Pancreas (tissue), 10 donors: ENCODE measurements around the gene SCAF1. TPM values are rescaled to one million over a fixed set of nuclear protein-coding genes. Genes with fewer than 3 reads are reported as not detected.

Experiments used
- ATAC-seq, 4 donors: fragments of 200-7000 bp; cut with Tn5 transposase; one replicate each; pipeline versions ENCODE4 v1.8.0 to v1.9.1; 2020; ENCODE audit warnings: mild to moderate bottlenecking in 4 of 4, moderate library complexity in 4 of 4
- DNase-seq, 6 donors: peaks; one replicate each; pipeline ENCODE4 v3.0.0-alpha.2; 2020
- FAIRE-seq: peaks from 2 replicates; lab custom pipeline; 2012; peaks lifted over from hg19 to GRCh38; lab: Jason Lieb, UNC
- H3K27ac ChIP-seq, 4 donors: fragments of 200-600 bp; sonication (generic); 1 replicate in 3 of 4; 2 replicates in 1 of 4; pipeline versions ENCODE4 v1.5.0 to v1.8.0; 2020
- H3K27me3 ChIP-seq, 4 donors: fragments of 200-600 bp; one replicate each; pipeline ENCODE4 v1.8.0; 2021
- H3K36me3 ChIP-seq, 3 donors: fragments of 200-600 bp; sonication (generic) in 1 of 3; one replicate each; pipeline versions ENCODE4 v1.5.0 to v1.8.0; 2020 to 2021
- H3K4me1 ChIP-seq, 3 donors: fragments of 200-600 bp; one replicate each; pipeline ENCODE4 v1.8.0; 2021
- H3K4me3 ChIP-seq, 4 donors: fragments of 200-600 bp; sonication (generic) in 2 of 4; one replicate each; pipeline versions ENCODE4 v1.5.0 to v1.8.0; 2020 to 2021
- H3K9me3 ChIP-seq, 4 donors: fragments of 200-600 bp; one replicate each; pipeline ENCODE4 v1.8.0; 2021
- WGBS, 2 donors: extraction: QIAGEN DNeasy Blood & Tissue Kit; methylation state at CpG; one replicate each; pipeline ENCODE4 v1.1.7; 2013; 5-methylcytosine and 5-hydroxymethylcytosine counted together
- intact Hi-C, 3 donors: fragments of 100-400 bp; cut with DNase I; formaldehyde crosslinking; loops; one replicate each; pipeline versions ENCODE4 v1.11.1 to v1.14.2; 2022
- polyA plus RNA-seq, 2 donors: library from polyadenylated mRNA; stranded (reverse); fragments of 200-250 nt; gene quantifications; one replicate each; pipeline ENCODE4 v1.2.3, GENCODE V29; 2013
- total RNA-seq, 6 donors: library from RNA; stranded (reverse); fragmentation: NEBNext Ultra II Directional in 4 of 6; extraction: Animal tissue kit (Norgen Biotek cat#: 25700) in 4 of 6; gene quantifications; one replicate each; pipeline versions ENCODE4 v1.2.1 to v1.2.4, GENCODE V29; 2021 to 2023
- TF ChIP-seq, protein P1 (sequence below), 4 donors: fragments of 200-600 bp; sonication (generic) in 3 of 4; IDR thresholded peaks; one replicate each; pipeline versions ENCODE4 v1.5.0 to v1.8.0; 2021; ENCODE audit warnings: antibody characterized with exemption in 4 of 4
- donor health status: healthy with polysubstance abuse.
- donor health status: DM: no; HTN: no; CAD: no; lungs with moderate emphysema.
- donor health status: DM: no; HTN: no; CAD: no.
- donor health status: control.
- donor health status: control.
- donor health status: Bipolar disorder and iron deficiency.
- donor health status: DM: yes; HTN: yes; CAD: no.
- donor health status: DM: no; HTN: no; CAD: no.
- donor health status: DM: no; HTN: no; CAD: no.
- donor health status: DM: yes; HTN: yes; CAD: no.

The SCAF1 gene
- total and polyA plus RNA-seq, 8 donors: 17.3 to 34.8 (median 28.3) TPM

DNA sequence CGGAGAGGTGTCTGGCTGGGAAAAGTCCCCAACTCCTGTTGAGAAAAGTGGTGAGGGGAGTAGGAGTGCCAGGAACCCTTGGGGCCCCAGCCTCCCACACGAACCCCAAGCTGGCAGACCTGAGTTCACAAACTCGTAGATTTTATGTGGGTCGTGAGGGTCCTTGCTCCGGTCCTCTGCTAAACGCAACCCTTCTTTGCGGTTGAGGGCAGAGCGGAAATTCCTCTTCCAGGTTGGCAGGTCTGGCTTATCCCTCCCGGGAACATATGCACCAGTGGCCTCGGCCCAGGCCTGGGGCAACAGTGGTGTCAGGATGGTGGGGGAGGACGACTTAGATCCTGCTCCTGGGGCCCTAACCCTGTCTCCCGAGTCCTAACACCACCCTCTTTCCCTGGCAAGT is 21.2 kb downstream of the SCAF1 start:
- intact Hi-C loops: no loop called here
- Histone ChIP-seq H3K4me3 (no peak overlapping the region), H3K36me3 (peaks cover 0 to 16% (median 11%) of the 10 kb centered on the region in 3 donors), H3K4me1 (peaks cover 0 to 7% (median 5%) of the 10 kb centered on the region in 3 donors), H3K9me3 (no peaks in the 10 kb centered on the region), H3K27ac (no peak overlapping the region), H3K27me3 (no peaks in the 10 kb centered on the region)
- DNase-seq (peak in 1 of 6 donors; percentile 53), ATAC-seq (no peak), FAIRE-seq (no peak)
- WGBS, 2 donors: 86 to 87% methylated on average over 12 of the region's 12 CpGs
- TF ChIP-seq, protein P1, sequence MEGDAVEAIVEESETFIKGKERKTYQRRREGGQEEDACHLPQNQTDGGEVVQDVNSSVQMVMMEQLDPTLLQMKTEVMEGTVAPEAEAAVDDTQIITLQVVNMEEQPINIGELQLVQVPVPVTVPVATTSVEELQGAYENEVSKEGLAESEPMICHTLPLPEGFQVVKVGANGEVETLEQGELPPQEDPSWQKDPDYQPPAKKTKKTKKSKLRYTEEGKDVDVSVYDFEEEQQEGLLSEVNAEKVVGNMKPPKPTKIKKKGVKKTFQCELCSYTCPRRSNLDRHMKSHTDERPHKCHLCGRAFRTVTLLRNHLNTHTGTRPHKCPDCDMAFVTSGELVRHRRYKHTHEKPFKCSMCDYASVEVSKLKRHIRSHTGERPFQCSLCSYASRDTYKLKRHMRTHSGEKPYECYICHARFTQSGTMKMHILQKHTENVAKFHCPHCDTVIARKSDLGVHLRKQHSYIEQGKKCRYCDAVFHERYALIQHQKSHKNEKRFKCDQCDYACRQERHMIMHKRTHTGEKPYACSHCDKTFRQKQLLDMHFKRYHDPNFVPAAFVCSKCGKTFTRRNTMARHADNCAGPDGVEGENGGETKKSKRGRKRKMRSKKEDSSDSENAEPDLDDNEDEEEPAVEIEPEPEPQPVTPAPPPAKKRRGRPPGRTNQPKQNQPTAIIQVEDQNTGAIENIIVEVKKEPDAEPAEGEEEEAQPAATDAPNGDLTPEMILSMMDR (IDR thresholded peaks at IDR 0.05): no peak

DNA sequence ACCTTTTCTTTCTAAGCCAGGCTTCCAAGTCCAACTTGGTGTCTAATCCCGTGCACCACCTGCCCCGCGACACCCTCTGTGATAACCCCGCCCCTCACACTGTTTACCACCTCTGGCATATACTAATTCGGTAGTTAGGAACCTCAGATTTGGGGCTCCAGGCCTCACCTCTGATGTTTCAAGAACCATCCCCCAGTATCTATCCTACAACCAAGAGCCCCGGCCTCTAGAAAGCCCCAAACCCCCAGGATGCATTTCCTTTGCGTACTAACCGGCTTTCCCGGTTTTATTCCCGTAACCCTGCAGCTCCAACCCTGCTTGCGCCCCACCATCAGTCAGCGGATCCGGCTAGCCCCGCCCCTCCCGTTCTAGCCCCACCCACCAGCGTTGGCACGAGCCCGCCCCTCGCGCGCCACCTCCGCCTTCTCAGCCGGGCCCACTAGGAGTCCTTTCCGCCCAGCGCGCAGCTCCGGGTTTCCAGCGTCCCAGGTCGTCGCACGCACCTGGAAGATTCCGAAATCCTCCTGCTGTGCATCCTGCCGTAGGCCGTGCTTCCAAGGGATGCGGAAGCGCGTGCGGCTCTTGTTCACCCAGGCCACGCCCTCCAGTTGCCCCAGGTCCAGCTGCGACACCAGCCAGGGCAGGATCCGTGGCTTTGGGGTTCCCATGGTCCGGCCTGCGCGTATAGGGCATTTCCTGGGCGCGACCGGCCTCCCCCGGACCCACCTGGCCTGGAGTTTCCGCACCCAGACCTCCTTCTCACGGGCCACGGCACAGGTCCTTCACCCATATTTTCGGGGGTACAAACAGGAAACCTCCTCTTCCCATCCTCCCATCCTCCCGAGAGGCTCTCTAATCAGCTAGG is 22.4 kb downstream of the SCAF1 start:
- WGBS, 2 donors: 1% methylated on average over 52 to 53 of the region's 53 CpGs
- DNase-seq (peak; percentile 86 to 98 (median 92)), FAIRE-seq (no peak), ATAC-seq (peak; percentile 70 to 89 (median 83))
- Histone ChIP-seq H3K27me3 (no peaks in the 10 kb centered on the region), H3K36me3 (peaks cover 0 to 10% (median 9%) of the 10 kb centered on the region in 3 donors), H3K9me3 (no peaks in the 10 kb centered on the region), H3K27ac (peak overlapping the region; percentile 77 to 91 (median 79)), H3K4me1 (peaks cover 0 to 7% (median 5%) of the 10 kb centered on the region in 3 donors), H3K4me3 (peak overlapping the region; percentile 45 to 80 (median 67))
- intact Hi-C loops: no loop called here
- TF ChIP-seq, protein P1 (IDR thresholded peaks at IDR 0.05): no peak

DNA sequence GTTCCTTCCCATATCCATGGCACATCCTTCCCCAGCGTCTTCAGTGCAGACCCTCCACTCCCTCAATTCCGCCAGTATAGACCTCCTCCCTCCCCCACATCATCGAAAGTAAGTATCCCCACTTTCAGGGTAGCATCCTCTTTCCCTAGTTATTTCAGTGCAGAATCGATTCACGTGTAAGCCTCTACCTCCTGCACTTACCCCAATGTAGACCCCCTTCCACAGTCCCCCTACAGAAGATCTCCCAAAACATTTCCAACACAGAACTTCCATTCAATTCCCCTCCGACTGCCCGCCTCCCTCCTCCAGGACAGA is 23.0 kb downstream of the SCAF1 start:
- peaks cover 0 to 7% (median 5%) of the 10 kb centered on the region in 3 donors for H3K4me1 ChIP-seq
- H3K4me3 ChIP-seq: peak overlapping the region; percentile 45 to 80 (median 67)
- peak in 2 of 4 donors; percentile 0 to 1 for ATAC-seq
- H3K36me3 ChIP-seq: peaks cover 0 to 10% (median 9%) of the 10 kb centered on the region in 3 donors
- H3K9me3 ChIP-seq: no peaks in the 10 kb centered on the region
- intact Hi-C loops: no loop called here
- 0 to 2% methylated on average over 7 of the region's 7 CpGs for WGBS, 2 donors
- no peaks in the 10 kb centered on the region for H3K27me3 ChIP-seq
- no peak for DNase-seq
- peak overlapping the region; percentile 77 to 91 (median 79) for H3K27ac ChIP-seq
- TF ChIP-seq, protein P1 (IDR thresholded peaks at IDR 0.05): no peak
- FAIRE-seq: no peak

DNA sequence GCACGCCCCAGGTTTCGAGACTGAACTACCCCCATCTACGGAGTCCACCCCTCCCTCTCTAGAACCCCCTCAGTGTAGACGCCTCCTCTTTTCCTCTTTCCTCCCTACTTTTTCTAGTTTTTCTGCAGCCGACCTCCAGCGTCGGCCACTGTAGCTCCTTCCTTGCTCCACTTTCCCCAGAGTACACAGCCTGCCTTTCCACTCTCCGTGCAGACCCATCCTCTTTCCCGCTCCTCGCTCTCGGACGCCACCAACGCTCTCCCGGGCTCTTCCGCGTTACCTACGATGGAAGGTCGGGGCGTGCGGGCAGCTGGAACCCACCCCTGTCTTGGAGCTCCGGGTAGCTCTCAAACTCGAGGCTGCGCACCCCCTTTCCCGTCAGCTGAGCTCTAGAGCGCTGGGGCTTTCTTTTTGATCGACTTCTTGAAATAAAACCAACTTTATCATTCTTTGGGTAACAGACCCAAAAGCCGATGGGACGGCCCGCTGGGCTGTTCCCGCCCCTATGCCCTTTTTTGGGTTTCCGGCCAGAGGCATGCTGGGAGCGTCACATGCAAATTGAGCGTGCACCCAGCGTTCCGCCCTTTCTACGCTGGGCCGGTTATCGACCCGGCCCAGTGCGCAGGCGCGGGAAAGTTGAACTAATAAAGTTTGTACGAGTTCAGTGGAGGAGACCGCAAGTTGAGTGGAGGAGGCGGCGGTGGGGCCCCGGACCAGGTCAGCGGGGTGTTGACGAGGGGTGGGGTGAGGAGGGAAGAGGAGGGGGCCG is 23.5 kb downstream of the SCAF1 start, which contains the start of the genes BCL2L12 and IRF3:
TSS of gene BCL2L12 (plus strand) at position 583 of the 769 bp plus-strand sequence. CDS start 760 bp downstream, outside the sequence.
TSS of gene IRF3 (minus strand) at position 507 of the 769 bp plus-strand sequence. CDS start 1,019 bp downstream, outside the sequence.
- H3K4me1 ChIP-seq: peaks cover 0 to 7% (median 5%) of the 10 kb centered on the region in 3 donors
- H3K36me3 ChIP-seq: peaks cover 0 to 10% (median 9%) of the 10 kb centered on the region in 3 donors
- H3K9me3 ChIP-seq: no peaks in the 10 kb centered on the region
- no peaks in the 10 kb centered on the region for H3K27me3 ChIP-seq
- peak; percentile 97 to 100 (median 98) for DNase-seq
- ATAC-seq: peak; percentile 89 to 94 (median 90)
- peak within 1 kb of the TSS; percentile 77 to 91 (median 79) for H3K27ac ChIP-seq
- 0% methylated on average over 50 of the region's 50 CpGs for WGBS, 2 donors
- intact Hi-C loops: no loop called here
- H3K4me3 ChIP-seq: peak within 1 kb of the TSS; percentile 45 to 80 (median 67)
- FAIRE-seq: peak; percentile 51
- TF ChIP-seq, protein P1 (IDR thresholded peaks at IDR 0.05): no peak
